Muscle layer of colon (tissue), 2 donors: ENCODE results near the gene CLSTN2.

Experiments
- H3K27ac ChIP-seq: one replicate; pipeline ENCODE4 v1.7.0; 2013; ENCODE audit warnings: low read depth, mild to moderate bottlenecking, low read length, moderate library complexity
- H3K27me3 ChIP-seq, 2 donors: one replicate each; pipeline ENCODE4 v1.7.0; 2013; ENCODE audit warnings: low read length in 2 of 2, mild to moderate bottlenecking in 2 of 2; ENCODE audit not compliant: insufficient read depth in 2 of 2, control insufficient read depth in 1 of 2
- H3K36me3 ChIP-seq: one replicate; pipeline ENCODE4 v1.7.0; 2013; ENCODE audit warnings: mild to moderate bottlenecking, low read length; ENCODE audit not compliant: insufficient read depth
- H3K4me1 ChIP-seq: one replicate; pipeline ENCODE4 v1.7.0; 2013; ENCODE audit warnings: mild to moderate bottlenecking, low read length; ENCODE audit not compliant: insufficient read depth
- H3K4me3 ChIP-seq, 2 donors: one replicate each; pipeline ENCODE4 v1.7.0; 2013; ENCODE audit warnings: low read length in 2 of 2, low read depth in 1 of 2, mild to moderate bottlenecking in 1 of 2, moderate library complexity in 1 of 2
- H3K9ac ChIP-seq: one replicate; pipeline ENCODE4 v1.7.0; 2013; ENCODE audit warnings: low read length
- H3K9me3 ChIP-seq: one replicate; pipeline ENCODE4 v1.7.0; 2013; ENCODE audit warnings: mild to moderate bottlenecking, low read length
- donor health status: abdominal sarcoma.
- donor health status: Adenocarcinoma of cecum.

CLSTN2 gene

DNA sequence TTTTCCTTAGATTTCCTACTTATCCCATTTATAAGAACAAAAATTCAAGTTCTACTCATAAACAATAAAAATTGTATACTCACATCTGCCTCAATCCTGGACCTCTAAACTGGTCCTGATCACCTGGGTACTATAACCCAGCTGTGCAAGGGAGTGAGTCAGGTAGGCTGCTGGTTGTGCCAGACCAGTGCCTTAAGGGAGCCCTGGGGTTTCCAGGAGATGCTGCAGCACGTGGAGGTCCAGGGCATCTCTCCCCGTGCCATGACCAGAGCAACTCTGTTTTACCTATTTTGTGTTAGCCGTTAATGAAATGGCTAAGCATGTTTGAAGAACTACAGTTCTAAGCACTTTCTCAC, 602.7 kb downstream of the CLSTN2 start:
- Histone ChIP-seq H3K9ac (no peak overlapping the region), H3K36me3 (no peaks in the 10 kb centered on the region), H3K4me3 (no peak overlapping the region), H3K27ac (no peak overlapping the region), H3K9me3 (no peaks in the 10 kb centered on the region), H3K27me3 (no peaks in the 10 kb centered on the region), H3K4me1 (no peaks in the 10 kb centered on the region)

GRCh38 chr3:140540262-140540661, 605.3 kb downstream of the CLSTN2 start:
- Histone ChIP-seq H3K36me3 (no peaks in the 10 kb centered on the region), H3K9me3 (no peaks in the 10 kb centered on the region), H3K27ac (no peak overlapping the region), H3K9ac (no peak overlapping the region), H3K4me3 (no peak overlapping the region), H3K4me1 (peaks cover 4% of the 10 kb centered on the region), H3K27me3 (no peaks in the 10 kb centered on the region)

DNA sequence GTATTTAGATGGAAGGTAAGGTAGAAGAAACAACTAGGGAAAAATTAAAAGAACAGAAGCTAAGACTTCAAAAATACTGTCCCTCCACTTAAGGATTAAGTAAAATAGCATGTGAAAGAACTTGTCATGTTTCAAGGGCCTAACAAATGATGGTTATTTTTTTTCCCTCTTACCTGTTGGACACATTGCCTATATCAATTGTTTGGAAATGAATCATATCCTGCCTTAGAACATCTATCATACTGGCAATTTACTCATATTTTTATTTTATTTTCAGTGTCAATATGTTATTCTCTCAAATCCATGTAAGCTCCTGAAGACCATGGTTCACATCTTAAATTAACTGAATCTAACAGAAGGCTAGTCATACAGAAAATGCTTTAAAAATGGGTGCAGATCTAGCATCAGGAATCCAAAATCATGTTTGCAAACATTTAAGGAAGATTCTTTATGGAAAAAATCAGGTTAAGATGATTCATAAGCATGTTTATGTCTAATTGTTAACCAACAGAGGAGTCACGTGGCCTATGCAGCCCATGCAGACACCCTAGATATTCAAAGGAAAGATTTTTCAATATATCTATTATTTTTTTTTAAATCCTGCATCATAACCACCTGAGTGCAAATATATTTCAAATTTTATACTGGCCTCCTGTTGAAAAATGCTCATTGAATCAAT, 607.1 kb downstream of the CLSTN2 start:
- Histone ChIP-seq H3K9me3 (no peaks in the 10 kb centered on the region), H3K4me3 (no peak overlapping the region), H3K27me3 (no peaks in the 10 kb centered on the region), H3K36me3 (no peaks in the 10 kb centered on the region), H3K27ac (no peak overlapping the region), H3K9ac (no peak overlapping the region), H3K4me1 (peaks cover 18% of the 10 kb centered on the region)

GRCh38 chr3:140545197-140545596, 610.2 kb downstream of the CLSTN2 start:
- Histone ChIP-seq H3K9me3 (no peaks in the 10 kb centered on the region), H3K4me3 (no peak overlapping the region), H3K4me1 (peaks cover 18% of the 10 kb centered on the region), H3K9ac (no peak overlapping the region), H3K27me3 (no peaks in the 10 kb centered on the region), H3K27ac (no peak overlapping the region), H3K36me3 (no peaks in the 10 kb centered on the region)

- H3K4me3 ChIP-seq, result no peak overlapping the region
- H3K36me3 ChIP-seq, result no peaks in the 10 kb centered on the region
- no peaks in the 10 kb centered on the region for H3K9me3 ChIP-seq
- no peak overlapping the region for H3K9ac ChIP-seq
- peaks cover 18% of the 10 kb centered on the region for H3K4me1 ChIP-seq
- no peak overlapping the region for H3K27ac ChIP-seq
- H3K27me3 ChIP-seq, result no peaks in the 10 kb centered on the region
Observed at GRCh38 chr3:140545756-140546155, 610.8 kb downstream of the CLSTN2 start.

- Histone ChIP-seq H3K9me3 (no peaks in the 10 kb centered on the region), H3K4me1 (peaks cover 18% of the 10 kb centered on the region), H3K4me3 (no peak overlapping the region), H3K27ac (no peak overlapping the region), H3K36me3 (no peaks in the 10 kb centered on the region), H3K27me3 (no peaks in the 10 kb centered on the region), H3K9ac (no peak overlapping the region)
Observed at GRCh38 chr3:140546649-140547048, 611.7 kb downstream of the CLSTN2 start.

GRCh38 chr3:140552403-140552802, 617.4 kb downstream of the CLSTN2 start:
- Histone ChIP-seq H3K36me3 (no peaks in the 10 kb centered on the region), H3K27ac (no peak overlapping the region), H3K9me3 (no peaks in the 10 kb centered on the region), H3K4me3 (no peak overlapping the region), H3K9ac (no peak overlapping the region), H3K4me1 (no peaks in the 10 kb centered on the region), H3K27me3 (no peaks in the 10 kb centered on the region)

DNA sequence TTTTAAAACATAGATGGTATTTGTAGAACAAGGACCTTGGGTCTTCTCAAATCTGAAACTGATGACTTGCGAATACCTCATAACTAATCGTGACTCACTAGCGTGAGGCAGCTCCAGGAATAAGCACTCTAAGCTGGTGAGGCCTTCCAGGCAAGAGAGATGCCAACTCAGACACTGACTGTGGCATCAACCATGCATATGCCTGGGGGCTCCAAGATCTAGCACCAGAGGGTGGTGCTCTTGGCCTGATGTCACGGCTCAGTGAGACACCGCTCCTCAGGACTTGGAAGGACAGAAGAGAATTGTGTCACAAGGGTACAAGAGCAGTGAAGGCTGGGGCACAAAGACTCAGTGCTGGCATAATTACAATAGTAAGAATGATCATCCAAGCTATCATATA, 617.9 kb downstream of the CLSTN2 start:
- no peaks in the 10 kb centered on the region for H3K4me1 ChIP-seq
- no peaks in the 10 kb centered on the region for H3K36me3 ChIP-seq
- no peak overlapping the region for H3K9ac ChIP-seq
- H3K27ac ChIP-seq, result no peak overlapping the region
- no peak overlapping the region for H3K4me3 ChIP-seq
- H3K9me3 ChIP-seq, result no peaks in the 10 kb centered on the region
- no peaks in the 10 kb centered on the region for H3K27me3 ChIP-seq

DNA sequence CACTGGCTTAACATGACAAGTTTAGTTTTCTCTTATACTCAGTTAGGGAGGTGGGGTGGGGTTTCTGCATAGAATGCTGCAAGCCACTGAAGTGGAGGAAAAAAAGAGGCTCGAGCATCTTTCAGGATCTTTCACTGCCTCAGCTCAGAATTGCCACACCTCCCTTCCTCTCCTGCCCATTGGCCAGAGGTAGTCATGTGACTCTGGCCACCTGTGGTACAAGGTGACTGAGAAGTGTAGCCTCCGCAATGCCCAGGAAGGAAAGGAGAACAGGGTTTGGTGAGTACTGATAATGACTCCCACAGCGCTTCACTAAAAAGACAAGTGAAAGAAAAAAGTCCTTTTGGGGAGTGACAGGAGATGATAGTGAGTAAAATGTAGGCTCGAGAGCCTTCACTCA, 618.6 kb downstream of the CLSTN2 start:
- no peak overlapping the region for H3K9ac ChIP-seq
- H3K9me3 ChIP-seq, result no peaks in the 10 kb centered on the region
- no peaks in the 10 kb centered on the region for H3K36me3 ChIP-seq
- no peak overlapping the region for H3K4me3 ChIP-seq
- H3K27me3 ChIP-seq, result no peaks in the 10 kb centered on the region
- H3K27ac ChIP-seq, result no peak overlapping the region
- no peaks in the 10 kb centered on the region for H3K4me1 ChIP-seq

DNA sequence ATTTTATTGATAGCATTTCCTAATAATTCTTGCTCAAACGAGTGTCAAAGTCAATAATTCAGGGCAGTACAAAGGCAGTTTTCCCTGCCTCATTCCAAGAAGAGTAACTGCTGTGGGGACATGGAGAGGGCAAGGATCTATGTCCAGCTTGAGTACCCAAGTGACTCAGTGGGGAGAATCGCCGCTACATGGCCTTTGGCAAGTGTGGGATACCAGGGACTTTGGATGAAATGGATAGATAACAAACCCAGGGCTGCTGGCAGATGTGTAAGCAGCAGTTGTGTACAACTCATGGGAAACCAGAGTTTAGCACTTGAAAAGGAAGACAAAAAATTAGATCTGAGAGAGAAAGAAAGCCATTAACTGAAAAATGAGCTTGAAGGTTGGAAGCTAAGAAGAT, 620.7 kb downstream of the CLSTN2 start:
- Histone ChIP-seq H3K9ac (no peak overlapping the region), H3K27ac (no peak overlapping the region), H3K9me3 (no peaks in the 10 kb centered on the region), H3K27me3 (no peaks in the 10 kb centered on the region), H3K4me1 (no peaks in the 10 kb centered on the region), H3K36me3 (no peaks in the 10 kb centered on the region), H3K4me3 (no peak overlapping the region)

- Histone ChIP-seq H3K9me3 (no peaks in the 10 kb centered on the region), H3K27ac (no peak overlapping the region), H3K4me1 (no peaks in the 10 kb centered on the region), H3K27me3 (no peaks in the 10 kb centered on the region), H3K9ac (no peak overlapping the region), H3K4me3 (no peak overlapping the region), H3K36me3 (no peaks in the 10 kb centered on the region)
Observed at GRCh38 chr3:140557476-140557875, 622.5 kb downstream of the CLSTN2 start.

GRCh38 chr3:140559546-140559945, 624.6 kb downstream of the CLSTN2 start:
- Histone ChIP-seq H3K36me3 (no peaks in the 10 kb centered on the region), H3K27ac (no peak overlapping the region), H3K9me3 (no peaks in the 10 kb centered on the region), H3K4me3 (no peak overlapping the region), H3K4me1 (no peaks in the 10 kb centered on the region), H3K27me3 (no peaks in the 10 kb centered on the region), H3K9ac (no peak overlapping the region)
